Mesothelial cell of epicardium (in vitro differentiated cells): ENCODE data around the gene PARP4. TPM values are rescaled to one million over a fixed set of nuclear protein-coding genes. Genes with fewer than 3 reads are reported as not detected.
A peak's percentile ranks its signal among the peaks of the same experiment; 100 is the strongest.

Experiments
- DNase-seq, 2 experiments: peaks; one replicate each; pipeline ENCODE4 v3.0.0; 2021; ENCODE audit warnings: low spot score in 2 of 2; ENCODE audit not compliant: unreplicated experiment in 2 of 2
- H3K27ac Mint-ChIP-seq: 2 replicates; pipeline ENCODE4 v1.8.0; 2021; ENCODE audit warnings: mixed read lengths
- H3K27me3 Mint-ChIP-seq: 2 replicates; pipeline ENCODE4 v1.8.0; 2021; ENCODE audit warnings: low read depth, mixed read lengths
- H3K36me3 Mint-ChIP-seq: 2 replicates; pipeline ENCODE4 v1.8.0; 2021; ENCODE audit warnings: mixed read lengths
- H3K4me1 Mint-ChIP-seq: 2 replicates; pipeline ENCODE4 v1.8.0; 2021; ENCODE audit warnings: mixed read lengths
- H3K4me3 Mint-ChIP-seq: 2 replicates; pipeline ENCODE4 v1.8.0; 2021; ENCODE audit warnings: mild to moderate bottlenecking, moderate library complexity, mixed read lengths
- H3K9me3 Mint-ChIP-seq: 2 replicates; pipeline ENCODE4 v1.8.0; 2021; ENCODE audit warnings: mixed read lengths
- CTCF ChIP-seq: fragments of 200-600 bp; sonication (generic); IDR thresholded peaks from one replicate; pipeline ENCODE4 v1.5.0; 2021; ENCODE audit warnings: antibody characterized with exemption; ENCODE audit not compliant: unreplicated experiment
- total RNA-seq: library from RNA; stranded (reverse); gene quantifications from 3 replicates; pipeline ENCODE4 v1.2.1, GENCODE V29; 2021

Gene PARP4
- total RNA-seq, 1 donor from 2014 or later, result 44.2 TPM

- Mint-ChIP-seq H3K4me1 (no peaks in the 10 kb centered on the region), H3K4me3 (no peak overlapping the region), H3K9me3 (no peaks in the 10 kb centered on the region), H3K27me3 (no peaks in the 10 kb centered on the region), H3K27ac (no peak overlapping the region), H3K36me3 (no peaks in the 10 kb centered on the region)
- no peak for TF ChIP-seq CTCF
- DNase-seq, result no peak
These were observed 8.2 kb upstream of the PARP4 start for GRCh38 chr13:24520733-24521132.

GRCh38 chr13:24516919-24517318 lies 4.3 kb upstream of the PARP4 start:
- no peak for TF ChIP-seq CTCF
- Mint-ChIP-seq H3K4me1 (peaks cover 10% of the 10 kb centered on the region), H3K4me3 (no peak overlapping the region), H3K36me3 (no peaks in the 10 kb centered on the region), H3K27ac (no peak overlapping the region), H3K9me3 (no peaks in the 10 kb centered on the region), H3K27me3 (peaks cover 5% of the 10 kb centered on the region)
- no peak for DNase-seq

GRCh38 chr13:24512908-24513213 lies 283 bp upstream of the PARP4 start:
- DNase-seq, result no peak
- Mint-ChIP-seq H3K27ac (peak overlapping the region; percentile 72), H3K4me3 (peak overlapping the region; percentile 76), H3K4me1 (peaks cover 21% of the 10 kb centered on the region), H3K9me3 (no peaks in the 10 kb centered on the region), H3K27me3 (peaks cover 5% of the 10 kb centered on the region), H3K36me3 (peaks cover 1% of the 10 kb centered on the region)
- TF ChIP-seq CTCF, result no peak

GRCh38 chr13:24511816-24512196 lies 772 bp downstream of the PARP4 start:
- DNase-seq, result no peak
- peak overlapping the region; percentile 84 for H3K27ac Mint-ChIP-seq

GRCh38 chr13:24511019-24511815 lies 1.4 kb downstream of the PARP4 start:
- no peaks in the 10 kb centered on the region for H3K9me3 Mint-ChIP-seq
- peak overlapping the region; percentile 84 for H3K27ac Mint-ChIP-seq
- peaks cover 21% of the 10 kb centered on the region for H3K4me1 Mint-ChIP-seq
- no peak for DNase-seq
- peaks cover 5% of the 10 kb centered on the region for H3K27me3 Mint-ChIP-seq
- H3K36me3 Mint-ChIP-seq, result peaks cover 9% of the 10 kb centered on the region
- no peak for TF ChIP-seq CTCF
- peak overlapping the region; percentile 76 for H3K4me3 Mint-ChIP-seq

More at GRCh38 chr13:24511816-24512196, 772 bp downstream of the PARP4 start:
- Mint-ChIP-seq H3K27me3 (peaks cover 5% of the 10 kb centered on the region), H3K4me1 (peaks cover 21% of the 10 kb centered on the region), H3K4me3 (peak overlapping the region; percentile 76), H3K36me3 (peaks cover 9% of the 10 kb centered on the region), H3K9me3 (no peaks in the 10 kb centered on the region)
- TF ChIP-seq CTCF, result no peak
